PC-9 (cell line): ENCODE measurements around the gene ERMP1.

Experiments
- EZH2 ChIP-seq: fragments of 200-600 bp; sonication (generic); IDR thresholded peaks from 2 replicates; pipeline ENCODE4 v1.8.0; 2017; ENCODE audit warnings: antibody characterized with exemption, low read depth
- TF ChIP-seq, protein P1 (sequence below): fragments of 200-600 bp; sonication (generic); conservative IDR thresholded peaks from 2 replicates; pipeline ENCODE4 v1.6.1; 2017; ENCODE audit warnings: mixed run types, antibody characterized with exemption, mild to moderate bottlenecking, moderate library complexity

DNA sequence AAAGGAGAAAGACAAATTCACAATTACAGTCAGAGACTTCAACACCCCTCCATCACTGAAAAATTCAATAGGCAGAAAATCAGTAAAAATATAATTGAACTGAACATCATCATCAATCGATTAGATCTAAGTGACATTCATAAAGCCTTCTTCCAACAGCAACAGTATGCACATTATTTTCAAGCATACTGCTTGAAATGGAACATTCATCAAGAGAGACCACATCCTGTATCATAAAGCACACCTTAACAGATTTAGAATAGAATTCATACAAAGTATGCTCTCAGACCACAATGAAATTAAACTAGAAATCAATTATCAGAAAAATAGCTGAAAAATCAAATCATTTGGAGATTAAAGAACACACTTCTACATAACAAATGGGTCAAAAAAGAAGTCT lies 39.1 kb downstream of the ERMP1 start:
- TF ChIP-seq, protein P1, sequence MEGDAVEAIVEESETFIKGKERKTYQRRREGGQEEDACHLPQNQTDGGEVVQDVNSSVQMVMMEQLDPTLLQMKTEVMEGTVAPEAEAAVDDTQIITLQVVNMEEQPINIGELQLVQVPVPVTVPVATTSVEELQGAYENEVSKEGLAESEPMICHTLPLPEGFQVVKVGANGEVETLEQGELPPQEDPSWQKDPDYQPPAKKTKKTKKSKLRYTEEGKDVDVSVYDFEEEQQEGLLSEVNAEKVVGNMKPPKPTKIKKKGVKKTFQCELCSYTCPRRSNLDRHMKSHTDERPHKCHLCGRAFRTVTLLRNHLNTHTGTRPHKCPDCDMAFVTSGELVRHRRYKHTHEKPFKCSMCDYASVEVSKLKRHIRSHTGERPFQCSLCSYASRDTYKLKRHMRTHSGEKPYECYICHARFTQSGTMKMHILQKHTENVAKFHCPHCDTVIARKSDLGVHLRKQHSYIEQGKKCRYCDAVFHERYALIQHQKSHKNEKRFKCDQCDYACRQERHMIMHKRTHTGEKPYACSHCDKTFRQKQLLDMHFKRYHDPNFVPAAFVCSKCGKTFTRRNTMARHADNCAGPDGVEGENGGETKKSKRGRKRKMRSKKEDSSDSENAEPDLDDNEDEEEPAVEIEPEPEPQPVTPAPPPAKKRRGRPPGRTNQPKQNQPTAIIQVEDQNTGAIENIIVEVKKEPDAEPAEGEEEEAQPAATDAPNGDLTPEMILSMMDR, result no peak
- TF ChIP-seq EZH2, result no peak
